ENCODE results near the gene TKTL1.

- no peak for TF ChIP-seq POLR2A (IDR thresholded peaks at IDR 0.05; ENCODE audit: low read depth, low read length)
- TF ChIP-seq POLR2AphosphoS5 (IDR thresholded peaks at IDR 0.05; ENCODE audit: low read depth, low read length), result no peak
- no peak for TF ChIP-seq TAF1 (IDR thresholded peaks at IDR 0.05; ENCODE audit: borderline replicate concordance, low read depth, low read length)
Measured at GRCh38 chrX:154358829-154359228, 63.2 kb downstream of the TKTL1 start.
